T-helper 22 cell (primary cell): ENCODE measurements around the gene BCL2L12.
"Not testable (repeated sequence)": the region's sequence is repeated elsewhere in the genome, so short reads cannot be mapped to it uniquely, and the experiment has no call there.

Experiments
- DNase-seq: peaks from one replicate; pipeline ENCODE4 v3.0.0-alpha.2; 2020; ENCODE audit warnings: low read depth

BCL2L12 gene, protein sequence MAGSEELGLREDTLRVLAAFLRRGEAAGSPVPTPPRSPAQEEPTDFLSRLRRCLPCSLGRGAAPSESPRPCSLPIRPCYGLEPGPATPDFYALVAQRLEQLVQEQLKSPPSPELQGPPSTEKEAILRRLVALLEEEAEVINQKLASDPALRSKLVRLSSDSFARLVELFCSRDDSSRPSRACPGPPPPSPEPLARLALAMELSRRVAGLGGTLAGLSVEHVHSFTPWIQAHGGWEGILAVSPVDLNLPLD

DNA sequence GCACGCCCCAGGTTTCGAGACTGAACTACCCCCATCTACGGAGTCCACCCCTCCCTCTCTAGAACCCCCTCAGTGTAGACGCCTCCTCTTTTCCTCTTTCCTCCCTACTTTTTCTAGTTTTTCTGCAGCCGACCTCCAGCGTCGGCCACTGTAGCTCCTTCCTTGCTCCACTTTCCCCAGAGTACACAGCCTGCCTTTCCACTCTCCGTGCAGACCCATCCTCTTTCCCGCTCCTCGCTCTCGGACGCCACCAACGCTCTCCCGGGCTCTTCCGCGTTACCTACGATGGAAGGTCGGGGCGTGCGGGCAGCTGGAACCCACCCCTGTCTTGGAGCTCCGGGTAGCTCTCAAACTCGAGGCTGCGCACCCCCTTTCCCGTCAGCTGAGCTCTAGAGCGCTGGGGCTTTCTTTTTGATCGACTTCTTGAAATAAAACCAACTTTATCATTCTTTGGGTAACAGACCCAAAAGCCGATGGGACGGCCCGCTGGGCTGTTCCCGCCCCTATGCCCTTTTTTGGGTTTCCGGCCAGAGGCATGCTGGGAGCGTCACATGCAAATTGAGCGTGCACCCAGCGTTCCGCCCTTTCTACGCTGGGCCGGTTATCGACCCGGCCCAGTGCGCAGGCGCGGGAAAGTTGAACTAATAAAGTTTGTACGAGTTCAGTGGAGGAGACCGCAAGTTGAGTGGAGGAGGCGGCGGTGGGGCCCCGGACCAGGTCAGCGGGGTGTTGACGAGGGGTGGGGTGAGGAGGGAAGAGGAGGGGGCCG is at the start of gene BCL2L12, which contains the start of gene IRF3:
Gene BCL2L12 (plus strand): TSS at position 583 of the 769 bp plus-strand sequence. CDS start 760 bp downstream, outside the sequence.
Gene IRF3 (minus strand): TSS at position 507 of the 769 bp plus-strand sequence. CDS start 1,019 bp downstream, outside the sequence.
- peak; percentile 97 for DNase-seq

DNA sequence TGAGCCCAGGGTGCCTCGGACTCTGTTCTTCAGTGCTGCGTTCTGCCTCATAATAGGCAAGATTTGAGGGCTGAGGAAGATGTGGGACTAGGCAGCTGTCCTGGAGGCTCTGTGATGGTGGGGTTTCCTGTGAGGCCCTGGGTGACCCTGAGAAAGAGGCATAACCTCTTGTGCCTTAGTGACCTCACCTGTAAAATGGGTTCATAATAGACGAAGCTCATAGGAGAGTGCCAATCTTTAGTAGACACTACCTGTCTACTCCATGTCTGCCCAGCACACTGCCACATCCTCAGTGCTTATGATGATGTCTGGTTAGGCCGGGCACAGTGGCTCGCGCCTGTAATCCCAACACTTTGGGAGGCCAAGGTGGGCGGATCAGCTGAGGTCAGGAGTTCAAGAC is 49.2 kb upstream of the BCL2L12 start:
- DNase-seq = no peak

DNA sequence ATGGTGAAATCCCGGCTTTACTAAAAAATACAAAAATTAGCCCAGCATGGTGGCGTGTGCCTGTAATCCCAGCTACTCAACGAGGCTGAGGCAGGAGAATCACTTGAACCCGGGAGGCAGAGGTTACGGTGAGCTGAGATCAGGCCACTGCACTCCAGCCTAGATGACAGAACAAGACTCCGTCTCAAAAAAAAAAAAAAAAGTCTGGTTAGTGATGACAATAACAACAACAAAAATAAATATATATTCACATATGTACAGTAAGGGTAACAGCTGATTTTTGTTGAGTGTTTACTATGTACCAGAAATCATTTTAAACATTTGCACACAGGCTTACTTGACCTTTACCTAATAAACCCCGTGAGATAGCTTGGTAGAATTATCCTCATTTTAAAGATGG is 48.8 kb upstream of the BCL2L12 start:
- no peak for DNase-seq

DNA sequence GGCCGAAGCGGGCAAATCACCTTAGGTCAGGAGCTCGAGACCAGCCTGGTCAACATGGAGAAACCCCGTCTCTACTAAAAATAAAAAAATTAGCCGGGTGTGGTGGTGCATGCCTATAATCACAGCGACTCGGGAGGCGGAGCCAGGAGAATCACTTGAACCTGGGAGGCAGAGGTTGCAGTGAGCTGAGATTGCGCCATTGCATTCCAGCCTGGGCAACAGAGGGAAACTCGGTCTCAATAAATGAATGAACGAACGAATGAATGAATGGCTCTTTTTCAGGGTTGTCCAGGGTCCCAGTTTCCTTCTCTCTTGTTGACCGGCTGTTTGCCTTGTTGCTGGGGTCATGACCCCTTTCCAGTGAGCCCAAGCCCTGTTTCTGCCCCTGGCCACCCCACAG is 47.9 kb upstream of the BCL2L12 start:
- DNase-seq = not testable (repeated sequence)

DNA sequence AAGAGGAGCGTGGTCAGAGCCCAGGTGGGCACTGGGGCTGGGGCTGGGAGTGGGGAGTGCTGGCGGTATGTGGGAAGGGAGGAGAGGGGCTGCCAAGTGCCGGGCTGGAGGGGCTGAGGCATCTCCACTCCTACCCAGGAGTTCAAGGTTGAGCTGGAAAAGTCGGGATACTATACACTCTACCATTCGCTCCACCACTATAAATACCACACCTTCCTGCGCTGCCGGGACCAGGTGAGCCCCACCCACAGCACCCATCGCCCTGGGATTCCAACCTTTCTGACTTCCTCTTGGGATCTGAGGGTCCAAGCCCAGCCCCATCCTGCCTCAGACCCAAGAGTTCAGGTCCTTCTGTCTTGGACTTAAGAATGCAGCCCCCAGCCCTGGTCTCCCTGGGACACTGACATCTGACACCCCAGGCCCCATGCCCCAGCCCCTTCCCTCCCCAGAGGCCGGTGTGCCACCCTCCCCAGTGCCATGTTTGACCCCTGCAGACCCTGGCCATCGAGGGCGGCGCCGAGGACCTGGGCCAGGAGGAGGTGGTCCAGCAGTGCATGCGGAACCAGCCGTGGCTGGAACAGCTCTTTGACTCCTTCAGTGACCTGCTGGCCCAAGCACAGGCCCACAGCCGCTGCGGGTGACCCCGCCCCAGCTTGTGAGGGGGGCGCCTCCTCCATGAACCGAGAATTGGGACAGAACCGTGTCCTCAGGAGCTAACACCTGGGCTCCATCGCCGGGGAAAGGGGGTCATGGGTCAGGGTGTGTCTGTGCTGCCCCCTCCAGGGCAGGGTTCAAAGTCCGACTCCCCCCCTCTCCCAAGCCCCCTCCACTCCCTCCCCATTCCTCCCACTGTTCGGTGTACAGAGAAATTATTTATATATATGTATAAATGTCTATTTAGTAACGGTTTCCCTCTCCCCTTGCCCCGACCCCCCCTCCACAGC is 40.5 kb upstream of the BCL2L12 start:
- no peak for DNase-seq

DNA sequence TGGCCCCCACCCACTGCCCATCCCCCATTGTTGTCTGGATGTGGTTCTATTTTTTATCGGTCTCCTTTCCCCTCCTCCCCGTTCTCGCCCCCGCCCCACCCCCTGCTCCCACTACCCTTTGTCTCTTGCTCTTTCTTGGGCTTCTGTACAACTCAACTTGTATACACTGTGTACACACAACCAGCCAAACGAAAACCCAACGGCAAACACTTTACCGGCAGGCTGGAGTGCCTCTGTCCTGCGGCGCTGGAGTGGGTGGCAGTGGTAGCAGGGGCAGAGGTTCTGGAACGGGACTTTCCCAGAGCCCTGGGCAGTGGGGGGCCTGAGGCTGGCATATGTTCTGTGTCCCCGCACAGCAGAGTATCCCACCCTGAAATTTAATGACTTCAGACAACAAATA is 39.5 kb upstream of the BCL2L12 start:
- DNase-seq = no peak

DNA sequence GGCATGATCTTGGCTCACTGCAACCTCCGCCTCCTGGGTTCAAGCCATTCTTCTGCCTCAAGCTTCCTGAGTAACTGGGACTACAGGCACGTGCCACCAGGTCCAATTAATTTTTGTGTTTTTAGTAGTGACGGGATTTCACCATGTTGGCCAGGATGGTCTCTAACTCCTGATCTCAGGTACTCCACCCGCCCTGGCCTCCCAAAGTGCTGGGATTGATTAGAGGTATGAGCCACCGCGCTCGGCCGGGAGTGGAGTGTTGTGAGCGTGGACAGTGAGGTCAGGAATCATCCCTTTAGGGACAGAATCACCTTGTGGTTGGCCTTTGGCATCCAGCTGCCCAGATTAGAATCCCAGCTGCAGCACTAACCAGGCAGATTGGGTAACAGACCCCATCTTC is 36.1 kb upstream of the BCL2L12 start:
- no peak for DNase-seq

DNA sequence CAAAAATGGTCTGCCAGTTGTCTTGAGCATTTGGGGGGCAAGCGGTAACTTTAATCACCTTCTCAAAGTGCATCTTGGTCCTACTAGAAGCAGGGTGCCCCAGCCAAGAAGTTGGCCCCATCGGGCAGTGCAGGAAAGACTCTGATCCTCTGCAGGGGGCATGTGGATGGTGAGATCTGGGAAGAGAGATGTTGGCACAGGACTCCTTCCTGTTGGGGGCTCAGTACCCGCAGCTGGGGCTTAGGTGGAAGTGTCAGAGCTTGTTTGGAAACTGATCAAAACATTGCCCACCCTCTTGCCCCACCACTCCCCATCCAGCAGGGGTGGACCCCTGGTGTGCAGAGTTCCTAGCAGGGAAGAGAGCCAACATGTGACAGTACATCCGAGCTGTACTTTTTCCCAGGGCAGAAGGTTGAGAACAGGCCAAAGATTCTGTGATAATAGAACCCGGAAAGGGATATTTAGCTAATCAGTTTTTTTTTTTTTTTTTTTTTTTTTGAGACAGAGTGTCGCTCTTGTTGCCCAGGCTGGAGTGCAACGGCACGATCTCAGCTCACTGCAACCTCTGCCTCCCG is 34.6 kb upstream of the BCL2L12 start:
- no peak for DNase-seq

DNA sequence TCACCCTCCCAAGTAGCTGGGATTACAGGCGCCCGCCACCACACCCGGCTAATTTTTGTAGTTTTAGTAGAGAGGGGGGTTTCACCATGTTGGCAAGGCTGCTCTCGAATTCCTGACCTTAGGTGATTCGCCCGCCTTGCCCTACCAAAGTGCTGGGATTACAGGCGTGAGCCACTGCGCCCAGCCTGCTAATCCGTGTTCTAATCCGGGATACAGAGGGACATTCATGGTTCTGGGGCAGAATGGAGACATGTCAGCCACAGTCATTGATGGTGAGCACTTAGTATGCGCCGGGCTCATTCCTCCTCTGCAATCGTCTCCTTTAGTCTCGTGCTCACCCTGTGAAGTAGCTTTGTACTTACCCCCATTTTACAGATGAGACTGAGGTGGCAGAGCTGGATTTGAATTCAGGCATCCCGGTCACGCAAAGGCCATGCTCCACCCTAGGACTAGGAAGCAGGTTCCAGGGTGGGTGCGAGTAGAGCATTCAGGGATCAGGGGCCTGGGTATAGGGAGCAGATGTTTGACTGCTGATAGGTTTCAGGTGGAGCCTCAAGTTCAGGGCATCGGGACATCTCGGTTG is 34.0 kb upstream of the BCL2L12 start:
- no peak for DNase-seq

DNA sequence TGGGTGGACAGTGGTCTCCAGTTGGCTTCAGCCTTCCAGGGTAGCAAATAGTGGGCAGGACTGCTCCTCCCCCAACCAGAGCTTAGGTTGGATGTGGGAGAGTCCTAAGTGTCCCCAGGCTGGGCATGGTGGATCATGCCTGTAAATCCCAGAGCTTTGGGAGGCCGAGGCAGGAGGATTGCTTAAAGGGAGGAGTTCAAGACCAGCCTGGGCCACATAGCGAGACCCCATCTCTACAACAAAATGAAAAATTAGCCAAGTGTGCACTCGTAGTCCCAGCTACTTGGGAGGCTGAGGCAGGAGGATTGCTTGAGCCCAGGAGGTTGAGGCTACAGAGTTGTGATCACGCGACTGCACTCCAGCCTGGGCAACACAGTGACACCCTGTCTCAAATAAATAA is 33.2 kb upstream of the BCL2L12 start:
- DNase-seq = no peak

DNA sequence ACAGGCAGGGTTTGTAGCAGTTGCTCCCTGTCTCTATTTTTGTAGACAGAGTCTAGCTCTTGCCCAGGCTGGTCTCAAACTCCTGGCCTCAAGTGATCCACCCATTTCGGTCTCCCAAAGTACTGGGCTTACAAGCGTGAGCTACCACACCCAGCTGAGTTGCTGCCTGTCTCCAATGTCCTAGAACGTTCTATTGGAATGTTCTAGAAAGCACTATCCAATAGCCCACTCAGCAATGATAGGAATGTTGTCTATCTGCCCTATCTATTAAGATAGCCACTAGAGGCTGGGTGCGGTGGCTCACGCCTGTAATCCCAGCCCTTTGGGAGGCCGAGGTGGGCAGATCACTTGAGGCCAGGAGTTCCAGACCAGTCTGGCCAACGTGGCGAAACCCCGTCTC is 32.5 kb upstream of the BCL2L12 start:
- DNase-seq = not testable (repeated sequence)

DNA sequence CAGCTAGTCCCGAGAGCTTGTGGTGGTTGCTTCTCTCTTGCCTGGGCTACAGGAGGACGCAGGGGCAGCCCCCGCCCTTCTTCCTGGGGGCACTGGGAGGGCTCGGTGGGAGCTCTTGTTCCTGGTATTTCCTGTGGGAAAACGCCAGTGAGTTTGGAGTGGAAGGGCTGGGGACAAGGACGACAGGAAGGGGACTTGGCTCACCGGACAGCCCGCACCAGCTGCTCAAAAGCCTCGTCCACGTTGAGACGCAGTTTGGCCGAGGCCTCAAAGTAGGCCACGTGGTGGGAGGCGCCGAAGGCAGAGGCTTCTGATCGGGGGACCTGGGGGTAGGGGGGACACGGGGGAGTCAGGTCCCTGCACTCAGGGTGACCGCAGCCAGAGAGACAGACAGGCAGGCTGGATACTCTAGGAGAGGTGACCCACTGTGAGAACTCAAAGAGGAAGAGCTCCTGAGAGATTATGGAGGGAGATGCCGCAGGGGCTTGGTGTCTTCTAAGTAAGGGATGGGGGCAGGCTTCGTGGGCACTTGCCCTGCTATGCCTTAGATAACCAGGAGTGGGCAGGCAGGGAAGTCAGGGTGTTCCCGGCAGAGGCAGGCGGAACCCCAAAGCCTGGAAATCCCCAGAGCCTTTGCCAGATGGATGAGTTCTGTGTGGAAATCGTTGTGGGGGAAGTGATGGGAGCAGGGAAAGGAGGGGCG is 30.1 kb upstream of the BCL2L12 start:
- no peak for DNase-seq

DNA sequence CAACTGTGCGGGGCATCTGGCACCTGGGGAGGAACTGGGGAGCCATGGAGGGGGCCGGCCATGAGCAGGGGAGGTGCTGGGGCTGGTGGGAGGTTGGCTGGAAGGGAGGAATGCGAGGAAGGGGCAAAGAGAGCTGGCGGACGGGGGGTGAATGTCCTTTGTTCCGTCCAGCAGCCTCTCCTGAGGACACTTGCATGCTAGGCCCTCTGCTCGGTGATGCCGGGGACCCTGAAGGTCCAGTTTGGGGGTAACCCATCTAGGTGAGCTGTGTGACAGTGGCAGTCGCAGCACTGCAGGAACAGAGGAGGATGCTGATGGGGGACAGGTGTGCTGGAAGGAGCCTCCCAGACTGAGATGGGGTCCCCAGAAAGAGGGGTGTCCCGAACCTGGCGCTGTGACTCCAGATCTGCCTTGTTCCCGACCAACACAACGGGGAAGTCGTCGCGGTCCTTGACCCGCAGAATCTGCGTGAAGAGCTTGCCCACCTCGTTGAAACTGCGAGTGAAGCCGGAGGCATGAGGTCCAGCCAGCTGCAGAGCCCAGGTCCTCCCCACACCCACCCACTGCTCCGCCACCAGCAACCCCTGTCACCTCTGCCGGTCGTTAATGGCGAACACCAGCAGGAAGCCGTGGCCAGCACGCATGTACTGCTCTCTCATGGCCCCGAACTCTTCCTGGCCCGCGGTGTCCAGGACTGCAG is 29.4 kb upstream of the BCL2L12 start:
- no peak for DNase-seq

DNA sequence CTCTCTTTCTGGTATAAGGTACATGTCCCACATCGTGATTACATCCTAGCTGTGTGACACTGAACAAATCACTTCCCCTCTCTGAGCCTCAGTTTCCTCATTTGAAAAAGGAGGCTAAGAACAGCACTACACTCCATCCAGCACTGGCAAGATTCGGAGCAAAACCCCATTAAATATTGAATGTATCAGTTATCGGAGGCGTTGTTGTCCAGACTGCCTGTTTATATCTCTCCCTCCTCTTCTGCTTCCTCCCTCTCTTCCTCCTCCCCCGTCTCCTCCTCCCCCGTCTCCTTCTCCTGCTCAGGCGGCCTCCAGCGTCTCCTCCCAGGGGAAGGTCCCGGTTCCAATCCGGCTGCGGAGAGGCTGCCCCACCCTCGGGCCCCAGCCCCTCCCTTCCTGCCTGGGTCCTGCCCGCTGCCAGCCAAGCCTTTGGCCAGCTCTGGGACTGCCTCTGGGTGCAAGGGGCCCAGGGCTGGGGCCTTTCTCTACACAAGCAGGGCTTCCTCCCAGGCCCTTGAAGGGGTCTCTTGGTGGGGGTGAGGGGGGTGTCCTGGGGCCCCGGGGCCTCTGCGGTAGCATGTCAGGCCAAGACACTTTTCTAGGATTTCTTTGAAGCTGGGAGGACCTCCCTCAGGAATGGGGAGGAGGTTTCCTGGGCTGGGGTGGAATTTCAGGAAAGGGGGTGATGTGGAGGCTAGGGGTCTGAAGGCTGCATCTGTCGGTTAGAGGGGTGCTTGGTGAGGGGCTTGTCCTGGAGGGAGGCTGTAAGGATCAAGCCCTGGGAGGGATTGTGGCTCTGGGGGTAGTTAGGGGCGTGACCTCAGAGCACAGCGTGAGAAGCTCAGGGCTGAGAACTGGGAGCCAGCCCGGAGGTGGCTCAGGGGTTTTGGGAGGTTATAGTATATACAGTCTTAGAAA is 27.7 kb upstream of the BCL2L12 start:
- no peak for DNase-seq

DNA sequence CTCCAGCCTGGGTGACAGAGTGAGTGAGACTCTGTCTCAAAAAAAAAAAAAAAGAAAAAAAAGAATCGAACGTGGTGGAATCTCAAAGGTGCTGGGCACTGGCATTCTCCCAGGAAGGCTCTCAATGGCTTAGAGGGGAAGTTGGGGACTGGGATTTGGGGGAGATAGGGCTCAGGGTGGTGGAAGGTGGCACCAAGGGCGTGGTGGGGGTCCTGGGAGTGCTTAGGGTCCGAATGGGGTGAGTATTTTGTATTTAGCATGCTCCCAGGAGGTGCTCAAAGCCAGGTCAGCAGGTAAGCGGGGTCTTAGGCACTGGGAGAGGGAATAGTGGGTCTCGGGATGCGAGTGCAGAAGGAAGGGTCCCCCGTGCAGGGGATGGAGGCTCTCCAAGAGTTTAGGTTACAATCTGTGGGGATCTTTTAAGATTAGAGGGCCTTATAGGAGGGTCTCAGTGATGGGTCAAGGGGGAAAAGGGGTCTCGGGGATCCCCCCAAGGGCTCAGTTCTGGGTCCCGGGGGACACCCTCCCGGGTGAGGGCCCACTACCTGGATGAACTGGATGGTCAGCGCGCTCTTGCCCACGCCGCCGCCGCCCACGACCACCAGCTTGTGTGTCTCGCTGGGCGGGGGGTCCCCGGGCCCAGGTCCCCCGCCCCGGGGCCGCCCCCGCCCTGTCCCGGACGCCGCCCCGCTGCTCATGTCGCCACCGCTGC is 26.2 kb upstream of the BCL2L12 start:
- no peak for DNase-seq

DNA sequence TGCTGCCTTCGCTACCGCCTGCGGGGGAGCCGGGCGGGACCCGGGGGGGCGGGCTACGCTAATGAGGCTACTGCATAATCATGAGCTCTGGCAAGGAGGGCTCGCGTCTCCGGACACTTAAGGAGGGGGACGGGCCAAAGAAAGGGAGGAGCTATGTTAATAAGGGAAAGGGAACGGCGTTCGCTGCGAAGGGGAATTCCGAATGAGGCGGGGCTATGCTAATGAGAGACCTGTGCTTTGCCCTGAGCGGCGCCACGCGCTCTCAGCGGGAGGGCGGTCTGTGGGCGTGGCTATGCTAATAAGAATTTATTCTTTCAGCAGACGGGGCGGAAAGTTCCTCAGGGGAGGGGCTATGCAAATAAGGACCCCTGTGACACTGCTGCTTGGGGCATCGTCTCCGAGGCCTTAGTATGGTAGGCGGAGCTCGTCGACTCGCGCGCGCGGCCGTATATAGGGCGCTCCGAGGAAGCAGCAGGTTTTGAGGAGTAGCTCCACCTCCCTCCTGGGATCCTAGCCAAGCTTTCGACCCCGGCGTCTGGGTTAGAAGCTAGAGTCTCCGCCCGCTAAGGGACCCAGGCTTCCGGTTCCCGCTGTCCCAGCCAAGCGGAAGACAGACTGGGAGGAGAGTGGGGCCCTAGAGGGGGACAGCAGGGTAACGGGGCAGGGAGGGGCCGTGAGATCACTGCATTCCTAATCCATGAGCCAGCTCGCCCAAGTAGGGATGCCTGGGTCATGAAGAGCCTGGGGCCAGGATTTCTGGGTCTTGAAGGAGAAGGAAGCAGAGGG is 25.4 kb upstream of the BCL2L12 start, which contains the start of gene RRAS:
Gene RRAS (minus strand): TSS at position 31 of the 786 bp plus-strand sequence. CDS start 45 bp downstream, outside the sequence.
- peak; percentile 100 for DNase-seq

DNA sequence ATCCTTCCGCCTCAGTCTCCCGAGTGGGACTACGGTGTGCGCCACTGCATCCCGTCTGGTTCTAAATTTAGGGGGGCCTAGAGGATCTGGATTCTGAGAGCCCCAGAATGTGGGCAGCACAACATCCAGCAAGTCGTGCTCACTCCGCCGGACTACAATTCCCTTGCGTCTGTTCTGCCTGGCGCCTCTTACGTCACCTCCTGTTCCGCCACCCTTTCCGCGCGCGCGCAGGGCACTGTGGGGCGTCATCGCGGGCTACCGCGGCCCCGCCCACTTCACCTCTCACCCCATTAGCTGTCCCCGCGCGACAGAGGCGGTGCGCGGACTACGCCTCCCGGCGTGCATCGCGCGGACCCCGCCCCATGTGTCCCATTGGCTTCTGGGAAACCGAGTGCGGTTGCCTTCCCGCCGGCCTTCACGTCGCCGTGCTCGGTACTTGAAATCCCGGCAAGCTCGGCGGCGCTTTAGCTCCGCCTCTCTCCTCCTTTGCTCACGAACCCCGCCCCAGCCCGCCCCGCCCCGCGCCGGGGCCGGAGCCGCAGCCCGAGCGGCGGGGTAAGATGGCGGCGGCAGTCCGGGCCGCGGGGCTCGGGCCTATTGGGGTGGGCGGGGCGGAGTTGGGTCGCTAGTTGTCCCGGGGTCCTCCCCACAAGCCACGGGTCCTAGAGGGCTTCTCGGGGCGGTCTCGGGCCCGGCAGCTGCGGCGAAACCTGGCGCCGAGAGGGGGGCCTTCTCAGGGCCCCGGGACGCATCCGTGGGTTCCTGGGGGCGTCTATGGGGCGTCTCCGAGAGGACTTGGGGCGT is 23.8 kb upstream of the BCL2L12 start, which contains the start of gene SCAF1:
Gene SCAF1 (plus strand): TSS at position 522 of the 804 bp plus-strand sequence. CDS start 2,818 bp downstream, outside the sequence.
- peak; percentile 98 for DNase-seq
